ENCODE measurements around the gene PROX1.

The PROX1 gene

GRCh38 chr1:214027498-214027897 lies 39.7 kb downstream of the PROX1 start:
- DNase-seq: no peak

GRCh38 chr1:214028095-214028494 lies 40.3 kb downstream of the PROX1 start:
- no peak for DNase-seq

DNA sequence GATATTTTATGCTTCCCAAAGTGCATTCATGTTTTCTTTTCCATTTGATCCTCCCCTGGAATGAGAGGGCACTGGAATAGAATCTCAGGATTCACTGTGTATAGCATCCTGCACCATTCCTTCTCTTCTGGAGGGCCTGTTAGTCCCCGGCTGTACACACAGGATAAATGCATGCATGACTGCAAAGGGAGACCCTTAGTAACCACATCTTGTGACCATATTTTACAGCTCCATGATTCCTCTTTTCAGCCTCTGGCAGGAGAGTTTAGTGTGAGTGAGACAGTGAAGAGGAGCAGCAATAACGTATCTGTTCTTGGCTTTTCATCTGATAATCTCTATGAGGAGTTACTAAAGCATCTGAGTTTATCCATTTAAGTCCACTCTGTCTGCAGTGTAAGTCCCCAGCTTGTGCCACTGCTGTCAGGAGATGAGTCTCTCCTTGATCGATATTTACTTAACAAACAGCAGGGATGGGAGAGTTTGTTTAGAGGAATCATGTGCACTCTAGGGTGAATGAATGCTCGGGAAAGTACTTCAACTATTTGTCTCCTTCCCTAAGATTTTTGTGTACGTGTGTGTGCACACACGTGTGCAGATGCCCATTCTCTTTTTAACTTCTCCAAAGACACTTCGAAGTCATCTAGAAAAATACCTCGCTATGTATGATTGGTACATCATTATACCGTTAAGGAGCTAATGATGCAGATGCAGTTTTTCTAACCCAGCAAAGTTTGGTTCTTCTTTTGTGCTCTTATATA lies 41.1 kb downstream of the PROX1 start:
- DNase-seq: no peak

- no peak for DNase-seq
Observed at GRCh38 chr1:214029796-214030195, 42.0 kb downstream of the PROX1 start.

- DNase-seq: no peak
Observed at GRCh38 chr1:214031267-214031650, 43.5 kb downstream of the PROX1 start.

DNA sequence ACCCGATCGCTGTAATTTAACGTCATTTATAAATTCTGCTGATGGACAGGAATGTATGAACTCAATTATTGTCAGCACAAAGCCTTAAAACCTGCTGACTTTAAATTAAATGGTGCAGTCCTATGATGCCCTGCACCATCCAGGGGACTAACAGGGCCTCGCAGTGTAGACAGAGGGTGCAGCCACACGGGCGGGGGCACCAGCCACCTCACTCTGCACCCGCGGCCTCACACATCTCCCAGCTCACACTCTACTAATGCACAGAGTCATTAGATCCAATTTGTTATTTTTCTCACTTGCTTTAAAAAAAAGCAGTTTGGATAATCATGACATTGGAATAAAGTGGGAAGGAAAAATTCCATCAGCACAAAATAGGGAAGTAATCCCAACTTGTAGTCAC lies 49.7 kb downstream of the PROX1 start:
- no peak for DNase-seq

- DNase-seq: no peak
Observed at GRCh38 chr1:214039394-214040018, 51.7 kb downstream of the PROX1 start.

- no peak for DNase-seq
Observed at GRCh38 chr1:214043167-214043566, 55.4 kb downstream of the PROX1 start.

DNA sequence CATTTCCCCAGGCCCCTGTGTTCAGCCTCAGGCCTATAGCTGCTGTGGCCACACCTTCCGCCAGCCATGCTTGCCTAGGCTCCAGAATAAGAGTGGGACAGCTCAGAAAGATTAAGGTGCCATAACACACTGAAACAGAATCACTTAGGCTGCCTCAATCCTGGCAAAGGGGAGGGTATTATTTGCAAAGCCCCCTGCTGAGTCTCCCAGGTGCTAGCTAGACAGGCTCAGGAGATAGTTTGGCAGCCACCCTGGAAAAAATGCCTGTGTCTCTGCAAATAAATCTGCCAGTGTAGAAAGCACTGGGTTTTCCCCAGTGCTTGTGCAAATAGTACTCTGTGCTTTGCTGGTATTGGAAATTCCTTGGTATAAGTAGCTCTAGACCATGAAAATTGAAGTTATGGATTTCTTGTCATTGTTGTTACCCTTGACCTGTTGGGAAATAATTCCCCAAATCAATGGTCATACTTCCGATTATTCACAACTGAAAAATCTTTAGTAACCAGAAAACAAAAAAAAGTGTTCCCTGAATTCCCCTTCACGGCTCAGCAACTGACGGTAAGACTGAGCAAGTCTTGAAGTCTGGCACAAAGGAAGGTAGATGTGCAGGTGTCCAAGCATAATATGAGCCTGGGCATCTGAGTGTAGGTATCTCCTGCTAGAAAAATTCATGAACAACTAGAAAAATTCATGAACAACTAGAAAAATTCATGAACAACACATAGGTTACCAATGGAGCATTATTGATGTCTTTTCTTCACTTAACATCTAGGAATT lies 56.9 kb downstream of the PROX1 start:
- DNase-seq: no peak

GRCh38 chr1:214050513-214051401 lies 63.0 kb downstream of the PROX1 start:
- no peak for DNase-seq

DNA sequence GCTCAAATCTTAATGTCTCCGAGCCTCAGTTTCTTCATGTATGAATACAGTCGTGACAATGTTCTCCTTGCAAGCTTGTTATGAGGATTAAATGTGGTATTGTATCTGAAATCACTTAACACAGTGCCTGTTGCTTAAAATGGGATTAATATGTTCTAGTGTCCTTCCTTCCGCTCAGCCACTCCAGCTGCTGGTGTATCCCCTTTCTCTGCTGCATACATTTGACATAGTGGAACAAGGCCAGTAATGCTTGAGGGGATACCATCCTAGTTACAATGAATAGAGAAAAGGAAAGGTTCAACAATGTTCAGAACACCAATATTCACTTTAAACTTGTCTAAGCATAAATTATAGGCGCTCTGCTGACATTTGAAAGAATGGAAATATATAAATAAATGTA lies 64.0 kb downstream of the PROX1 start:
- DNase-seq: no peak

DNA sequence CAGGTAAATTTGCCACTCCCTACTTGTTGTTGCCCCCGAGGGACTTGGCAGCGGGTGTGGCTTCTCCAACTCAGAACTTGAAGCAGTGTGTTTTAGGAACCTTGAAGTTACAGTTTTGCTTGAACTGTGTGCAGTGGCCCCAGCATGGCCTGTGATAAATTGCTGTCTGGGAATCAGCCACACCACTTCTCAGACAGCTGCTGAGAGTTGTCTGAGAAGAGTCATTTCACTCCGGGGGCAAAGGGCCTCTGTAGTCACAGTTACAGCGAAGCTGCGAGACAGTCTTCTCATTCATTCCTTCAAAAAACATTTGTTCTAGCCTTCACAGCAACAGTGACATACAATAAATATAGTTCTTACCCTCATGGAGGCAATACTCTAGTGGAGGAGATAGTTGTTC lies 70.3 kb downstream of the PROX1 start:
- no peak for DNase-seq

GRCh38 chr1:214066190-214066589 lies 78.4 kb downstream of the PROX1 start:
- no peak for DNase-seq

DNA sequence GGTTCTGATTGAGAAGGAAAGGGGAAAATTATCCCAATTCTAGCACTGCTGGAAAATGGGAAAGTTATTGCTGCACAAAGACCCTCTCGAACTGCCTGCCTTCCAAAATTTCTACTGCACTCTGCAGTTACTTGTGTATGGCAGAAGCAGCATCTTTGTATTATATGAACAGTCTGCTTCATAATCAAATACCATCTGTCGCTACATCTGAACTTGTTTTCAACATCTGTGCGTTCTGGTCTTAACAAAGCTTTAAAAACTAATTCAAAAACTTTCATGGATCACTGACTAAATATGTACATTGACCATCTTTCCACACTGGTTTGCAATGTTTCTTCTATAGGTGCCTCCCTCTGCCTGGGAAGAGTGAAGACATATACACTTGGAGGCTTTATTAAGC lies 79.2 kb downstream of the PROX1 start:
- DNase-seq: no peak

DNA sequence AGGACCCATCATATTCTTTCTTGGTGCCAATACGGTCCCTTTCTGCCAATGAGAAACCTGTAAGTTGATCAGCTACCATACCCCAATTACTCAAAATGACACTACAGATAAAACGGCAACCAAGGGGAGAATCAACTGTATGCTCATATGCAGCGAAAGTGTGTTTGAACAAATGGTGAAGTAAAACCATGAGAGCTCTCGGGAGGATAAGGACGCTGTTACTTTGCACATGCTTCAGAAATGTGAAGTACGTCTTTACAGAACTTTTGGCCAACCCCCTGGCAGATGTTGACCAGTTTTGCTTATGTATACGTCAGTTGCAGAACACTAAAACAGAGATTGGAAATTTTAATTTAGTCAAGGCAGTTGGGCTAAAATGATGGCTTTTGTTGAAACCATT lies 79.6 kb downstream of the PROX1 start:
- no peak for DNase-seq

DNA sequence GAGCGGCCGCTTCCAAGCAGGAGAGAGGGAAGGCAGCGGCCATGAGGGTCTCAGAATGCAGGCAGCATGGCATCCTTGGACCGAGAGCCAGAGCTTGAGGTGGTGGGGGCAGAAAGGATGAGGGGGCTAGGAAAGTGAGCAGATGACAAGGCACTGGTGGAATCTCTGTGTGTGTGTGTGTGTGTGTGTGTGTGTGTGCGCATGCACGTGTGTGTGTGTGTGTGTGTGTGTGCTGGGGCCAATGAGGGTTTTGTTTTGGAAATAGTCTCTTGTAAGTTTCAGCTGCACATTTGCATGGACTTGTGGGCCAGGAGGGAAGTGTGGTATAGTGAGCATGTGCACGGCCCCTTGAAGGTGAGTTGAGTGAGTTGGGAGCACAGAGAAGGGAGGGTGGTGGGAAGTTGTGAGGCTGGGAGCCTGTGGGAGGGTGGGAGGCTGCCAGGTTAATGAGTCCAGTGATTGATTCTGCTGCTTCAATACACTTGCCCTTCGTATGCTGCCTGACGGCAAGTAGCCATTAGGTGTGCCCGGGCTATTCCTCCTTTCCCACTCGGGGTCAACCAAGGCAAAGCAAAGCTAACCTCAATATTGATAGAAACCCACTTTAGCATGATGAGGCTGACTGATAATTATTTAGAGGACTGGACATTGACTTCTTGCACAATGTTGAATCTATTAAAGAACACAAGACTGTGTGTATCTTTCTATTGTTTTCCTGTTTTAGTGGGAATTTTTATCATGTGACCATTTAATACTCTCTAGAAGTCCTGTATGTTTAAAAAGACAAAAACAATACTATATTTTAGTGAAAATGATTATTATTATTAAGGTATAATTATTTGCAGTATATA lies 80.3 kb downstream of the PROX1 start:
- DNase-seq: no peak

GRCh38 chr1:214068979-214069378 lies 81.2 kb downstream of the PROX1 start:
- DNase-seq: no peak

GRCh38 chr1:214071469-214071868 lies 83.7 kb downstream of the PROX1 start:
- DNase-seq: no peak

GRCh38 chr1:214072426-214073157 lies 84.8 kb downstream of the PROX1 start:
- DNase-seq: no peak

- DNase-seq: no peak
Observed at GRCh38 chr1:214074477-214074876, 86.7 kb downstream of the PROX1 start.

DNA sequence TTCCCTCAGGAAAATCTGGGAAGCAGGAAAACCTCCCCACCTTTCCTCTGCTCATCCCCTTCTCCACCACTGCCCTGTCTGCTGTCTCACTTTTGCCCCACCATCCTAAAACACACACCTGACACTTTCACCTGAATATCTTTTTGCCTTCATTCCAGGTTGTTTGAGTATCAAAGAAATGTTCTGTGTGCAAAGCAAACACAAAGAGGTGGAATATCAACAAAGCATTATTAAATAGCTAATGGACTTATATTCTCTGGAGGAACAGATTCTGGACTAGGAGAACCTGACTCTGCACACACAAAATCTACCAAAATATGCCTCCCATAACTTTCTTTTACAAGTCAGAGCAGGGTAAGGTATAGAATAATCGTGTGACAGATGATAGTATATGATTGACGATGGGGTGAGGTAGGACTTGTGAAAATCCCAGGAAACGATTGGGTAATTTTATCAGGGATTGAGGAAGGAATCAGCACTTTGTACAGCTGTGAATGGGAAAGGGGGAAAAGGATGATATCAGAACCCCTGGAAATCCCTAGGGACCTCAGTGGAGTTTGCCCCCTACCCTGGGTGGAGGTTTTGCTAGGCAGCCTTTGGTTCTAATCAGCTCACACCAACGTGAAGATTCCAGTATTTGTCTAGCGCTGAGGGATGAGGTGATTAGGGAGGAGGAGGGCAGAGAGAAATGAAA lies 87.7 kb downstream of the PROX1 start:
- DNase-seq: no peak
